Stomach smooth muscle (tissue), 2 donors: ENCODE data around the gene COL27A1.

Experiments used
- H3K27ac ChIP-seq: one replicate; pipeline ENCODE4 v1.7.0; 2013; ENCODE audit warnings: mild to moderate bottlenecking, low read length, inconsistent platforms
- H3K27me3 ChIP-seq, 2 donors: one replicate each; pipeline ENCODE4 v1.7.0; 2013; ENCODE audit warnings: low read length in 2 of 2; ENCODE audit not compliant: insufficient read depth in 2 of 2, control insufficient read depth in 1 of 2
- H3K36me3 ChIP-seq, 2 donors: one replicate each; pipeline ENCODE4 v1.7.0; 2013; ENCODE audit warnings: low read length in 2 of 2; ENCODE audit not compliant: control insufficient read depth in 2 of 2, insufficient read depth in 2 of 2
- H3K4me1 ChIP-seq: one replicate; pipeline ENCODE4 v1.7.0; 2013; ENCODE audit warnings: low read length; ENCODE audit not compliant: control insufficient read depth, insufficient read depth
- H3K4me3 ChIP-seq, 2 donors: one replicate each; pipeline ENCODE4 v1.7.0; 2013; ENCODE audit warnings: low read length in 2 of 2
- H3K9ac ChIP-seq, 2 donors: one replicate each; pipeline ENCODE4 v1.7.0; 2013; ENCODE audit warnings: low read length in 2 of 2, mild to moderate bottlenecking in 1 of 2
- H3K9me3 ChIP-seq, 2 donors: one replicate each; pipeline ENCODE4 v1.7.0; 2013; ENCODE audit warnings: low read length in 2 of 2; ENCODE audit not compliant: control insufficient read depth in 2 of 2
- donor health status: healthy.
- donor health status: Pancreatic carcinoma.

The COL27A1 gene

DNA sequence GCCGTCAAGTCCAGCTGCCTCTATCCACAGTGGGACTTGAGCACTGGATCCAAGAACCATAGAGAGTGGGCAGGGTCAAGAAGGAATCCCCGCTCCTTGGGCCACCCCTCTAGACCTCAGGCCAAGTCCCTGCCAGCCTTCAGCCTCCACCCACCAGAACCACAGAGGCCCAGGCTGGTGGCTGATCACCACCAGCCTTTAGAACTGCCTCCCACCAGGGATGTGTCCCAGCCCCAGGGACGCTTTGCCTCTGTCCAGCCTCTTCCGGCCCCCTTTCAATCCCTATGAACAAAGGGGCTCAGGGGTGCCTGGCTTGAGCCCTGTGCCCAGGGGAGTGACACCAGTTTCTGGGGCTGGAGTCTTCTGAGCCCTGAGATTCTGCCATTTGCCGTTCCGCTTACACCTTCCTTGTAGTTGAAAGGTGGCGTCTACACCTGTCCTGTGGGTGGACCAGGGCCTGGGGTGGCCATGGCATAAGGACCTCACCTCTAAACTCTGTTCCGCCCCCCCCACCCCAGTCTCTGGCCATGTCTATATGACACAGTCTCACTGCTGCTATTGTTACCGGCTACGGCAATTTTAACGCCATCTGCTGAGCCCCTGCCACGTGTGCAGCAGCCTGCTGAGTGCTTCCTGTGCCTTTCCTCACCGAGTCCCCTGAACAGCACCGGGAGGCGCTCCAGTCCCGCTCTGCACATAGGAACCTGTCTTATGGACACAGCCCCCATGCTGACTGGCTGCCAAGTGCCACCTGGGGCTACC is 131.8 kb downstream of the COL27A1 start:
- Histone ChIP-seq H3K4me1 (peaks cover 15% of the 10 kb centered on the region), H3K9me3 (no peaks in the 10 kb centered on the region), H3K27ac (no peak overlapping the region), H3K9ac (no peak overlapping the region), H3K36me3 (peaks cover 0 to under 1% of the 10 kb centered on the region in 2 donors), H3K4me3 (no peak overlapping the region), H3K27me3 (no peaks in the 10 kb centered on the region)

DNA sequence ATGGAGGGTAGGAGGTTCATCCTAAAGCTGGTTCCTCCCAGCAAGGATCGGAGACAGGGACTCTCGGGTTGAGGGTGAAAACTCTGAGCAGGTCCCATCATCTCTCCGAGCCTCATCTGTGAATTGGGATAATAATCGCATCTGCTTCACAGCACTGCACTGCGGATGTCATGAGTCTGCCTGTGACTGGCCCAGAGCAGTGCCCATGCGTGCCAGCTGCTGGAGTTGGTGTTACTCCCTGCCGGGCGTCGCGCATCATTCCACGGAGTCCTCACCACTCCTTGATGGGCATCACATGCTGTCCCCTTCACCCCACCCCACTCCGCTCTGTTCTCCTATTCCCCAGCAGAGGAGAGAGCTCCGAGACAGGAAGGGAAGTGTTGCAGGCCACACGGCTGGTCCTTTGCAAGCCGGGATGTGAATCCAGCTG is 132.4 kb downstream of the COL27A1 start:
- peaks cover 0 to 3% of the 10 kb centered on the region in 2 donors for H3K36me3 ChIP-seq
- peaks cover 15% of the 10 kb centered on the region for H3K4me1 ChIP-seq
- no peak overlapping the region for H3K4me3 ChIP-seq
- no peak overlapping the region for H3K27ac ChIP-seq
- no peak overlapping the region for H3K9ac ChIP-seq
- H3K9me3 ChIP-seq, result no peaks in the 10 kb centered on the region
- no peaks in the 10 kb centered on the region for H3K27me3 ChIP-seq

DNA sequence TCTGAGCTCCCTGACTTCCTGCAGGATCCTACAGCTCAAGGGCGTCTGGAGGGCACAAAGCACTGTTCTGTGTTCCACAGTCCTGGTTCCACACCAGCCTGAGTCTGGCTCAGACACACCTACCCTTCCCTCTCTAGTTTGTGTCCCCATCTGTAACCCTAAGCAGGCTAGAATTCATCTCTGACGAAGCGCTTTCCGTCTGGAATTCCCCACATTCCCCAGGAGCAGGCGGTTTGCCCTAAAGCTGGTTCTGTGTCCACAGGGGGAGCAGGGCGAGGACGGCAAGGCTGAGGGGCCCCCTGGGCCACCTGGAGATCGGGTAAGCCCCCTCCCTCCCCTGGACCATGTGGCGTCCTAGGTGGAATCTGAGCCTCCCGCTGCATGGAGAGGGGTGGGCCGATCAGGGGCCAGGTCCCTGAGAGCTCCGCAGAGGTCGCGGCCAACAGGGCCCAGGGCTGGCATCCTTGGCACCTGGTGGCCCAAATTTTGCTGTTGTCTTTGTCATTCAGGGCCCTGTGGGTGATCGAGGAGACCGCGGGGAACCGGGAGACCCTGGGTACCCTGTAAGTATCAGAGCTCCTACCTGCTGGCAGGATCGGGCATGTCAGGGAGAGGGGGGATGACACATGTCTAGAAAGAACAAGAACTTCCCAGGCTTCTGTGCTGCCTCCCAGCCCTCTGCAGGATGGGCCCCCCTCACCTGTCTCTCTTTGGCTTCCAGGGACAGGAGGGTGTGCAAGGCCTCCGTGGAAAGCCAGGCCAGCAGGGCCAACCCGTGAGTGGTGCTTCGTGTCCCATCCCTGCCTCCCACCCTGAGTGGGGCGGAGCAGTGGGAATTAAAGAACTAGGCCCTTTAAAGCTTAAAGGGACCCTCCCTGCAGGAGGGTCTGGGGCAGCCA is 133.1 kb downstream of the COL27A1 start:
- no peak overlapping the region for H3K9ac ChIP-seq
- H3K9me3 ChIP-seq, result no peaks in the 10 kb centered on the region
- H3K4me3 ChIP-seq, result no peak overlapping the region
- no peak overlapping the region for H3K27ac ChIP-seq
- peaks cover 0 to 3% of the 10 kb centered on the region in 2 donors for H3K36me3 ChIP-seq
- H3K27me3 ChIP-seq, result no peaks in the 10 kb centered on the region
- H3K4me1 ChIP-seq, result peaks cover 15% of the 10 kb centered on the region

DNA sequence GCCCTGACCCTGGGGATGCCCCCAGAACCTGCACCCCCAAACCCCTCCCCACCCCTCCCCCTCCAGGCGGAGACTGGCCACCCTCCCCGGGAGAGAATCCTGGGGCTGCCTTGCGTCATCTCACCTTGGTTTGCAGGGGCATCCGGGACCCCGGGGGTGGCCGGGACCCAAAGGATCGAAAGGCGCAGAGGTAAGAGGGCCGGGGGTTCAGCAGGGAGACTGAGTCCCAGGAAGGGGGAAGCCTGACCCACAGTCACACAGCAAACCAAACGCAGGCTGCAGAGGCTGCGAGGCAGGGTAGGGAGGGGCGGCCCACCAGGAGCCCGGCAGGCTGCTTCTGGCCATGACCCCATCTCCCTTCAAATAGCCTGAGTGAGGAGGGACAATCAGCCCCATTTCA is 133.8 kb downstream of the COL27A1 start:
- no peak overlapping the region for H3K9ac ChIP-seq
- H3K4me1 ChIP-seq, result peaks cover 15% of the 10 kb centered on the region
- H3K4me3 ChIP-seq, result no peak overlapping the region
- H3K36me3 ChIP-seq, result peaks cover 0 to 3% of the 10 kb centered on the region in 2 donors
- H3K27me3 ChIP-seq, result no peaks in the 10 kb centered on the region
- no peak overlapping the region for H3K27ac ChIP-seq
- no peaks in the 10 kb centered on the region for H3K9me3 ChIP-seq

DNA sequence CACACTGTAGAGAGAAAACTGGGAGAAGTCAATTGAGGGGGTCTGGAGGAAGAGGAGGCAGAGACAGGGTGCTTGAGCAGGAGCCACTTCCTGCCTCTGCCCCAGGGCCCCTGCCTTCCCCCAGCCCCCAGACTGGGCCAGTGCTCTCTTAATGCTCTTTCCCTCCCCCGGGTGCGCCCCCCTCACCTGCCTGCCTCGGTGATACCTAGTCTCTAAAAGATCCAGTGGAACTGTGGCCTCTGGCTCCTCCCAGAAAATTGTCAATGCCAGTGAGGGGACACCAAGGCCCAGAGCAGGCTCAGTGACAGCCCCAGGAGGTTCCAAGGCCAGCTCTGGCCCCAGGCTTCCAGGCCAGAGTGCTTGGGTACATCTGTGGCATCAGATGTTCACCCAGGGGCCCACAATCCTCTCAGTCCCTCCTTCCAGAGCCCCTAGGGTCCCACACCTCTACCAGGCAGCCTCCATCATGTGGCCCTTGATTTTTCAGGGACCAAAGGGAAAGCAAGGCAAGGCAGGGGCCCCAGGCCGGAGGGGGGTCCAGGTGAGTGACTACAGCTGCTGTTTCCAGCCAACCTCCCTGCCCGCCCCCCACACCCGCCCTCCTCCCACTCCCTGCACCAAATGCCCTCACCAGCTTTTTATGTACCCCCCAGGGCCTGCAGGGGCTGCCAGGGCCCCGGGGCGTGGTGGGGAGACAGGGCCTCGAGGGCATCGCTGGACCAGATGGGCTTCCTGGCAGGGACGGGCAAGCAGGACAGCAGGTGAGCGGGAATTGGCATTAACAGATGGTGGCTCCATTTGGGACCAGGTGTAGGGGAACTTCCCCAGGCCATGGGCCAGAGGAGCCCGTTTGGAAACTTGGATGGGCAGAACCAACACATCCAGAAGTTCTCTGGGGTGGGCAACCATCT is 134.5 kb downstream of the COL27A1 start:
- H3K27ac ChIP-seq, result no peak overlapping the region
- H3K4me1 ChIP-seq, result peaks cover 15% of the 10 kb centered on the region
- peaks cover 0 to 4% of the 10 kb centered on the region in 2 donors for H3K9me3 ChIP-seq
- no peak overlapping the region for H3K4me3 ChIP-seq
- H3K27me3 ChIP-seq, result no peaks in the 10 kb centered on the region
- peaks cover 2 to 7% of the 10 kb centered on the region in 2 donors for H3K36me3 ChIP-seq
- no peak overlapping the region for H3K9ac ChIP-seq

DNA sequence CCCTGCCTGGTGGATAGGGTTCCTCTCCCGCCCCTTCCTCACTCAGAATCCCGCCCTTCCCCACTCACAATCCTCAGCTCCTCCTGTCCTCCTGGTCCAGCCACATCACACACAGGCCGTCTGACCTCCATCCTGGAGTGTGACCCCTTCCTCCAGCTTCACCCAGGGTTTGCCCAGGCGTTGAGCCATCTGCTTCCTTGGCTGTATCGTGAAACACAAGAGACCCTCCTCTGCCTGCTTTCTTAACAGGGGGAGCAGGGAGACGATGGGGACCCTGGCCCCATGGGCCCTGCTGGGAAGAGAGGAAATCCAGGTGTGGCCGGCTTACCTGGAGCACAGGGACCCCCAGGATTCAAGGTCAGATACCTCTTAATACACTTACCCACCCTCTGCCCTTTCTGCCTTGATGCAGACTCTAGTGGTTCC is 135.2 kb downstream of the COL27A1 start:
- Histone ChIP-seq H3K27me3 (no peaks in the 10 kb centered on the region), H3K9ac (no peak overlapping the region), H3K4me1 (peaks cover 12% of the 10 kb centered on the region), H3K9me3 (peaks cover 0 to 4% of the 10 kb centered on the region in 2 donors), H3K4me3 (no peak overlapping the region), H3K36me3 (peaks cover 7 to 8% of the 10 kb centered on the region in 2 donors), H3K27ac (no peak overlapping the region)

DNA sequence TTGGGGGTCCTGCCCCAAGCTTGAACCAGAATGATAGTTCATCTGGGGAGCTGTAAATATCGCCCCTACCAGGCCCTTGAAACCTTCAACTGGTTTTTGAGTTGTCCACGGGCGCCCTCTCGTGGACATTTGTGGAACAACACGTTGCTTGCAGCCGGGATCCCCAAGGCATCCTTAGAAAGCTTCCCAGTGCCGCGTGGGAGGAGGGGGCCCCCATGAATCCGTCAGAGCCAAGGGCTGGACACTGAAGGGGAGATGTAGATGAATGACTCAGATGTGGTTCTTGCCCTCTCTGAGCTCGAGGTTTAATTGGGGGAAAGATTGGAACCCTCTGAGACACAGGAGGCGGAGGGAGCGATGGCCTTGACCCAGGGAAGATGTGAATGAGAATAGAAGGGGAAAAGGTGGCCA is 135.7 kb downstream of the COL27A1 start:
- Histone ChIP-seq H3K4me1 (peaks cover 12% of the 10 kb centered on the region), H3K9me3 (peaks cover 0 to 4% of the 10 kb centered on the region in 2 donors), H3K36me3 (peaks cover 7 to 8% of the 10 kb centered on the region in 2 donors), H3K9ac (no peak overlapping the region), H3K27ac (no peak overlapping the region), H3K4me3 (no peak overlapping the region), H3K27me3 (no peaks in the 10 kb centered on the region)

DNA sequence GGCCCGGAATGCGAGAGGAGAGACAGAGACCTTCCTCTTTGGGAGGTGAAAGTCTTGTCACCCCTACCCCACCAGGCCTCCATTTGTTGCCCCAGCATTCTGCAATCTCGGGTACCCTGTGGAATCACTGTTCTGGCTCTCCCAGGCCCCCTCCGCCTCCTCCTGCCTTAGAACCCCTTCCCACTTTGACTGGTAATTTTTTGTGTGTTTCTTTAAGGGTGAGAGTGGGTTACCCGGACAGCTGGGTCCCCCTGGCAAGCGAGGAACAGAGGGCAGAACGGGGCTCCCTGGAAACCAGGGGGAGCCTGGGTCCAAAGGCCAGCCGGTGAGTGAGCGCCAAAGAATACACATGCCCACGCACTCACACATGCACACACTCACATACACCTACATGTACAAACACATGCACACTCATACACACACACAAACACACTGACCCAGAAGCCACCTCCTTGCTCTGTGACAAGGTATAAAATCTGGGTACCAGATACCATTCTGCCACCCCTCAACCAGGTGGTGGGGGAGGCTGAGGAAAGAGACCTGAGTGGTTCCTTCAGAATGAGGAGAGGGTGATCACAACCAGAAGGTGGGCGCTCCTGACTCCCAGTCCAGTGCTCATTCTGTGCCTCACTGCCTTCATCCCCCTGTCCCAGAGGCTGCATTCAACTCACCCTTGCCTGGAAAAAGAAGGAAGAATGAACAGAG is 136.7 kb downstream of the COL27A1 start:
- peaks cover 7 to 12% of the 10 kb centered on the region in 2 donors for H3K36me3 ChIP-seq
- peaks cover 0 to 7% of the 10 kb centered on the region in 2 donors for H3K9me3 ChIP-seq
- no peak overlapping the region for H3K9ac ChIP-seq
- H3K27me3 ChIP-seq, result no peaks in the 10 kb centered on the region
- no peak overlapping the region for H3K27ac ChIP-seq
- peaks cover 12% of the 10 kb centered on the region for H3K4me1 ChIP-seq
- H3K4me3 ChIP-seq, result no peak overlapping the region

DNA sequence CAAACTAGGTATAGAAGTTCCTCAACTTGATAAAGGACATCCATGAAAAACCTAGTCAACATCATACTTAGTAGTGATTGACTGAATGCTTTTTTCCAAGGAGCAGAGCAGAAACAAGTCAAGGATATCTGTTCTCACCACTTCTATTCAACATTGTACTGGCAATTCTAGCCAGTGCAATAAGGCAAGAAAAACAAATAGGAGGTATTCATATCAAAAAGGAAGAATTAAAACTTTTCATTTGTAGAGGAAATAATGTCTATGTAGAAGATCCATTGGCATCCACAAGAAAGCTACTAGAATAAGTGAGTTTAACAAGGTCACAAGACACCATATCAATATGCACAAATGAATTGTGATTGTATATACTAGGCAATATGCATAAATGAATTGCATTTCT is 139.3 kb downstream of the COL27A1 start:
- Histone ChIP-seq H3K9ac (no peak overlapping the region), H3K4me1 (no peaks in the 10 kb centered on the region), H3K27ac (no peak overlapping the region), H3K36me3 (peaks cover 8 to 12% of the 10 kb centered on the region in 2 donors), H3K27me3 (no peaks in the 10 kb centered on the region), H3K9me3 (peaks cover 0 to 7% of the 10 kb centered on the region in 2 donors), H3K4me3 (no peak overlapping the region)
